ENCODE data around the gene PRPF19. TPM values are rescaled to one million over a fixed set of nuclear protein-coding genes. Genes with fewer than 3 reads are reported as not detected.

PRPF19 gene
- polyA plus RNA-seq, 1 of the 3 experiments (the other 2 are of a cell fraction): 58.9 TPM

DNA sequence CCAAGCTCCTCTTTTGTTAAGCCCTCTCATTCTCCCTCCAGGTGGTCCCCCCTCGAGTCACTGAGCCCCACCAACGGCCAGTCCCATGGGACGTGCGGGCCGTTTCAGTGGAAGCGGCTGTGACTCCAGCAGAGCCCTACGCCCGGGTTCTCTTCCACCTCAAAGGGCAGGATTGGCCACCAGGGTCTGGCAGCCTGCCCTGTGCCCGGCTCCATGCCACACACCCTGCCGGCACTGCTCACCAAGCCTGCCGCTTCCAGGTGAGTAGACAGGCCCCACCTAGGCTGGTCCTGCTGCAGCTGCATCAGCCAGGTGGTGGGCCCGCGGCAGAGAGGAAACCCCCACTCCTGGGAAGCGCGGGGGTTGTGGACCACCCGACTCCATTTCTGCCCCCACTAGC lies 21.2 kb upstream of the PRPF19 start:
- Histone ChIP-seq H3K4me3 (ENCODE audit: low read depth in 2 of 2, low read length in 1 of 2) (no peak overlapping the region), H3K4me1 (ENCODE audit: control insufficient read depth in 1 of 2, insufficient read depth in 2 of 2, low read depth in 1 of 2, low read length in 1 of 2) (peaks cover 0 to 28% of the 10 kb centered on the region in 2 experiments; a peak in 3 of 4 replicates), H2AFZ (ENCODE audit: low read depth) (no peak overlapping the region), H3K4me2 (no peak overlapping the region), H3K9ac (no peak overlapping the region), H3F3A (replicated peaks; ENCODE audit: insufficient read depth) (no peaks in the 10 kb centered on the region), H3K9me3 (no peaks in the 10 kb centered on the region), H3K9me2 (no peaks in the 10 kb centered on the region), H3K27ac (ENCODE audit: low read depth in 2 of 2, low read length in 1 of 2) (no peak overlapping the region), H3K79me2 (ENCODE audit: insufficient read depth) (no peaks in the 10 kb centered on the region; the same call in 1 of the 2 replicates), H4K20me1 (ENCODE audit: insufficient read depth) (no peaks in the 10 kb centered on the region), H3K36me3 (replicated peaks in 1 of 2; ENCODE audit: control insufficient read depth in 1 of 2, insufficient read depth in 2 of 2, low read length in 1 of 2) (peaks cover 0 to 47% of the 10 kb centered on the region in 2 experiments), H3K27me3 (ENCODE audit: insufficient read depth) (no peaks in the 10 kb centered on the region)
- CTCF ChIA-PET: interaction anchor here (0.7 to 1.9 kb wide), 5 partner anchors 11 to 199 kb away, joined by 3 to 6 read pairs (median 3); no protein-coding TSS in a partner anchor
- TF ChIP-seq, protein P1, sequence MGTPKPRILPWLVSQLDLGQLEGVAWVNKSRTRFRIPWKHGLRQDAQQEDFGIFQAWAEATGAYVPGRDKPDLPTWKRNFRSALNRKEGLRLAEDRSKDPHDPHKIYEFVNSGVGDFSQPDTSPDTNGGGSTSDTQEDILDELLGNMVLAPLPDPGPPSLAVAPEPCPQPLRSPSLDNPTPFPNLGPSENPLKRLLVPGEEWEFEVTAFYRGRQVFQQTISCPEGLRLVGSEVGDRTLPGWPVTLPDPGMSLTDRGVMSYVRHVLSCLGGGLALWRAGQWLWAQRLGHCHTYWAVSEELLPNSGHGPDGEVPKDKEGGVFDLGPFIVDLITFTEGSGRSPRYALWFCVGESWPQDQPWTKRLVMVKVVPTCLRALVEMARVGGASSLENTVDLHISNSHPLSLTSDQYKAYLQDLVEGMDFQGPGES (IDR thresholded peaks at IDR 0.05; ENCODE audit: low read depth, low read length): no peak
- TF ChIP-seq ELF1 (IDR thresholded peaks at IDR 0.05) (no peak), NRF1 (IDR thresholded peaks at IDR 0.05; ENCODE audit: low read depth, low read length) (no peak), SMC3 (IDR thresholded peaks at IDR 0.05; ENCODE audit: low read depth, low read length) (no peak), GATA2 (CRISPR knock-in tag; IDR thresholded peaks at IDR 0.05) (no peak), NFIC (IDR thresholded peaks at IDR 0.05; ENCODE audit: borderline replicate concordance) (no peak)
- TF ChIP-seq, protein P2, sequence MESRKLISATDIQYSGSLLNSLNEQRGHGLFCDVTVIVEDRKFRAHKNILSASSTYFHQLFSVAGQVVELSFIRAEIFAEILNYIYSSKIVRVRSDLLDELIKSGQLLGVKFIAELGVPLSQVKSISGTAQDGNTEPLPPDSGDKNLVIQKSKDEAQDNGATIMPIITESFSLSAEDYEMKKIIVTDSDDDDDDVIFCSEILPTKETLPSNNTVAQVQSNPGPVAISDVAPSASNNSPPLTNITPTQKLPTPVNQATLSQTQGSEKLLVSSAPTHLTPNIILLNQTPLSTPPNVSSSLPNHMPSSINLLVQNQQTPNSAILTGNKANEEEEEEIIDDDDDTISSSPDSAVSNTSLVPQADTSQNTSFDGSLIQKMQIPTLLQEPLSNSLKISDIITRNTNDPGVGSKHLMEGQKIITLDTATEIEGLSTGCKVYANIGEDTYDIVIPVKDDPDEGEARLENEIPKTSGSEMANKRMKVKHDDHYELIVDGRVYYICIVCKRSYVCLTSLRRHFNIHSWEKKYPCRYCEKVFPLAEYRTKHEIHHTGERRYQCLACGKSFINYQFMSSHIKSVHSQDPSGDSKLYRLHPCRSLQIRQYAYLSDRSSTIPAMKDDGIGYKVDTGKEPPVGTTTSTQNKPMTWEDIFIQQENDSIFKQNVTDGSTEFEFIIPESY (IDR thresholded peaks at IDR 0.05; ENCODE audit: borderline replicate concordance, low read depth): no peak
- no peak for DNase-seq
- 82% methylated on average over 7 of the region's 16 CpGs for WGBS (ENCODE audit: low lambda C conversion rate)
- POLR2A ChIA-PET: no interaction called here

DNA sequence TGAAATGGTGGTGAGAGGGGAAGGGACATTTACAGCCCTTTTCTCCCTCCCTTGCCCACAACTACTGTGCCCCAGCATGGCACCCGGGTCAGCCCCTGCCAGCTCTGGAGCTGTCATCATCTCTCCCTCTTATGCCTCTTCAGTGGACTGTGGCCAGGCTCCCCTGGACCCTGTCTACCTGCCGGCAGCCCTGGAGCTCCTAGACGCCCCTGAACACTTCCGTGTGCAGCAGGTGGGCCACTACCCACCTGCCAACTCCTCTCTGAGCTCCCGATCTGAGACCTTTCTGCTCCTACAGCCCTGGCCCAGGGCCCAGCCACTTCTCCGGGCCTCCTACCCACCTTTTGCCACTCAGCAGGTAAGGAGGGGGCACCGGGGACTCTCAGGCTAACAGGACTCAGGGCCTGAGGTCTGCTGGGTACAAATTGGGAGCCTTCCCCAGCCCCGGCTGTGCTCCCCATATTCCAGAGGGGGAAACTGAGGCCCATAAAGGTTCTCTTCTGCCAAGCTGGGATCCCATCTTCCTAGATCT lies 20.7 kb upstream of the PRPF19 start:
- H3K9me3 ChIP-seq: no peaks in the 10 kb centered on the region
- no peaks in the 10 kb centered on the region for H3K9me2 ChIP-seq
- no peak overlapping the region for H3K9ac ChIP-seq
- H3K27me3 ChIP-seq (ENCODE audit: insufficient read depth): no peaks in the 10 kb centered on the region
- ChIA-PET POLR2A (no interaction called here), CTCF (interaction anchor here (0.7 to 1.9 kb wide), 4 partner anchors 11 to 199 kb away, joined by 3 to 6 read pairs (median 3); no protein-coding TSS in a partner anchor)
- H3K4me3 ChIP-seq (ENCODE audit: low read depth in 2 of 2, low read length in 1 of 2): no peak overlapping the region
- H4K20me1 ChIP-seq (ENCODE audit: insufficient read depth): no peaks in the 10 kb centered on the region
- H3K27ac ChIP-seq (ENCODE audit: low read depth in 2 of 2, low read length in 1 of 2): no peak overlapping the region
- WGBS (ENCODE audit: low lambda C conversion rate): 76% methylated on average over 5 of the region's 8 CpGs
- H3K4me1 ChIP-seq (ENCODE audit: control insufficient read depth in 1 of 2, insufficient read depth in 2 of 2, low read depth in 1 of 2, low read length in 1 of 2): peaks cover 0 to 28% of the 10 kb centered on the region in 2 experiments; a peak in 3 of 4 replicates
- DNase-seq: no peak
- H3K79me2 ChIP-seq (ENCODE audit: insufficient read depth): no peaks in the 10 kb centered on the region; the same call in 1 of the 2 replicates
- no peak overlapping the region for H3K4me2 ChIP-seq
- no peak overlapping the region for H2AFZ ChIP-seq (ENCODE audit: low read depth)
- peaks cover 0 to 42% of the 10 kb centered on the region in 2 experiments for H3K36me3 ChIP-seq (replicated peaks in 1 of 2; ENCODE audit: control insufficient read depth in 1 of 2, insufficient read depth in 2 of 2, low read length in 1 of 2)
- H3F3A ChIP-seq (replicated peaks; ENCODE audit: insufficient read depth): no peaks in the 10 kb centered on the region
- TF ChIP-seq TCF12 (IDR thresholded peaks at IDR 0.05) (no peak), RAD21 (IDR thresholded peaks at IDR 0.05; ENCODE audit: low read length) (no peak), SIN3A (IDR thresholded peaks at IDR 0.05; ENCODE audit: borderline replicate concordance, low read depth, low read length) (no peak), NFIC (IDR thresholded peaks at IDR 0.05; ENCODE audit: borderline replicate concordance) (no peak), NRF1 (IDR thresholded peaks at IDR 0.05; ENCODE audit: low read depth, low read length) (no peak), RFX5 (IDR thresholded peaks at IDR 0.05; ENCODE audit: low read length) (no peak), YY1 (IDR thresholded peaks at IDR 0.05; ENCODE audit: low read depth) (no peak), FOXJ3 (CRISPR knock-in tag; IDR thresholded peaks at IDR 0.05) (no peak), JUND (IDR thresholded peaks at IDR 0.05) (no peak), GATA2 (CRISPR knock-in tag; IDR thresholded peaks at IDR 0.05) (no peak)
- TF ChIP-seq, protein P3, sequence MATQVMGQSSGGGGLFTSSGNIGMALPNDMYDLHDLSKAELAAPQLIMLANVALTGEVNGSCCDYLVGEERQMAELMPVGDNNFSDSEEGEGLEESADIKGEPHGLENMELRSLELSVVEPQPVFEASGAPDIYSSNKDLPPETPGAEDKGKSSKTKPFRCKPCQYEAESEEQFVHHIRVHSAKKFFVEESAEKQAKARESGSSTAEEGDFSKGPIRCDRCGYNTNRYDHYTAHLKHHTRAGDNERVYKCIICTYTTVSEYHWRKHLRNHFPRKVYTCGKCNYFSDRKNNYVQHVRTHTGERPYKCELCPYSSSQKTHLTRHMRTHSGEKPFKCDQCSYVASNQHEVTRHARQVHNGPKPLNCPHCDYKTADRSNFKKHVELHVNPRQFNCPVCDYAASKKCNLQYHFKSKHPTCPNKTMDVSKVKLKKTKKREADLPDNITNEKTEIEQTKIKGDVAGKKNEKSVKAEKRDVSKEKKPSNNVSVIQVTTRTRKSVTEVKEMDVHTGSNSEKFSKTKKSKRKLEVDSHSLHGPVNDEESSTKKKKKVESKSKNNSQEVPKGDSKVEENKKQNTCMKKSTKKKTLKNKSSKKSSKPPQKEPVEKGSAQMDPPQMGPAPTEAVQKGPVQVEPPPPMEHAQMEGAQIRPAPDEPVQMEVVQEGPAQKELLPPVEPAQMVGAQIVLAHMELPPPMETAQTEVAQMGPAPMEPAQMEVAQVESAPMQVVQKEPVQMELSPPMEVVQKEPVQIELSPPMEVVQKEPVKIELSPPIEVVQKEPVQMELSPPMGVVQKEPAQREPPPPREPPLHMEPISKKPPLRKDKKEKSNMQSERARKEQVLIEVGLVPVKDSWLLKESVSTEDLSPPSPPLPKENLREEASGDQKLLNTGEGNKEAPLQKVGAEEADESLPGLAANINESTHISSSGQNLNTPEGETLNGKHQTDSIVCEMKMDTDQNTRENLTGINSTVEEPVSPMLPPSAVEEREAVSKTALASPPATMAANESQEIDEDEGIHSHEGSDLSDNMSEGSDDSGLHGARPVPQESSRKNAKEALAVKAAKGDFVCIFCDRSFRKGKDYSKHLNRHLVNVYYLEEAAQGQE (IDR thresholded peaks at IDR 0.05; ENCODE audit: low read depth, low read length): no peak
- TF ChIP-seq, protein P2 (IDR thresholded peaks at IDR 0.05; ENCODE audit: borderline replicate concordance, low read depth): no peak
- TF ChIP-seq, protein P4, sequence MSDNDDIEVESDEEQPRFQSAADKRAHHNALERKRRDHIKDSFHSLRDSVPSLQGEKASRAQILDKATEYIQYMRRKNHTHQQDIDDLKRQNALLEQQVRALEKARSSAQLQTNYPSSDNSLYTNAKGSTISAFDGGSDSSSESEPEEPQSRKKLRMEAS (IDR thresholded peaks at IDR 0.05; ENCODE audit: low read depth): no peak
- TF ChIP-seq, protein P1 (IDR thresholded peaks at IDR 0.05; ENCODE audit: low read depth, low read length): no peak
